HG02938 (cell line): ENCODE results near the gene GPRIN1.

Source experiments
- ATAC-seq: cut with Tn5 transposase; IDR thresholded peaks from one replicate; pipeline ENCODE4 v1.9.1; 2021; ENCODE audit warnings: mild to moderate bottlenecking, moderate library complexity; ENCODE audit not compliant: unreplicated experiment

Gene GPRIN1

DNA sequence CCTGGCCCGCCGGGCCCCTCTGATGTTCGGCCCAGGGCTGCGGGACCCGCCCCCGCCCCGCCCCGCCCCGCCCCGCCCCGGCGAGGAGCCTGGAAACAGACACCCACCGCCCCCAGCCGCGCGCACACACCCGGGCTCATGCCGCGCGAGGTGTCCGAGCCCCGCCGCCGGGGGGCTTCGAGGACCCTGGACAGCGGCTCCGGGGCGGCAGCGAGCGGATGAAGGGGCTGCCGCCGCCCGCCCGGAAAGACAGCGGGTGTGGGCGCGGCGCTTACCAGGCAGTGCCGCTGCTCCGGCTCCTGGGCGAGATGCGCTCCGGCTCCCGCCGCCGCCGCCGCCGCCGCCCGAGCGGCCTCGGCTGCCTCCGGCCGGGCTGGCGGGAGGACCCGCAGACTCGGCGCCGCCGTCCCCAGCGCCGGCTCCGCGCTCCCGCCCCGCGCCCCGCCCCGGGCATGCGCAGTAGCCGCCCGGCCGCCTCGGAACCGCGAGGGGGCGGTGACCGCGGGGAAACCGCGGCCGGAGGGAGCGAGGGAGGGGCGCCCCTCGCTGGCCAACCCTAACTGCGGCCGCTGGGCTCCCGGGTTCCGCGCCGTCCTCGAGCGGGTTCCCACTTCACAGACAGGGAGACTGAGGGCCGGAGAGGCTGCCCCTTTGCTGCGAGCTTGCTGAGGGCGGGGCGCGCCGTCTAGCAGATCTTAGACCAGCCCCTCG is at the start of gene GPRIN1:
GPRIN1 (minus strand) TSS at position 433 of the 711 bp plus-strand sequence. CDS start 10,322 bp downstream, outside the sequence.
- peak; percentile 60 for ATAC-seq

DNA sequence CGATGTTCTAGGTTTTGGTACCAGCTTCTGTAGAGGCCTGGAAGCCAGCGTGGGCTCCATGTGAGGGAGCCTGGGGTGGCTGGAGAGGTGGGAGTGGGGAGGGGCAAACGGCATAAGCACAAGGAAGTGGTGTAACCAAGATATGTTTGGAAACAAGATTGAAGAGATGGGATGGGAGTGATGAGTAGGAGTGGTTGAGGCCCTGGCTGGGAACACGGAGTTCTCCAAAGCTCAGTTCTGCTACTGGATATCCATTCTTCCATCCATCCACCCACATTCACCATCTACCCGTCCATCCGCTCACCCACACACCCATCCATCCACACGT is 49.5 kb upstream of the GPRIN1 start:
- ATAC-seq = no peak

DNA sequence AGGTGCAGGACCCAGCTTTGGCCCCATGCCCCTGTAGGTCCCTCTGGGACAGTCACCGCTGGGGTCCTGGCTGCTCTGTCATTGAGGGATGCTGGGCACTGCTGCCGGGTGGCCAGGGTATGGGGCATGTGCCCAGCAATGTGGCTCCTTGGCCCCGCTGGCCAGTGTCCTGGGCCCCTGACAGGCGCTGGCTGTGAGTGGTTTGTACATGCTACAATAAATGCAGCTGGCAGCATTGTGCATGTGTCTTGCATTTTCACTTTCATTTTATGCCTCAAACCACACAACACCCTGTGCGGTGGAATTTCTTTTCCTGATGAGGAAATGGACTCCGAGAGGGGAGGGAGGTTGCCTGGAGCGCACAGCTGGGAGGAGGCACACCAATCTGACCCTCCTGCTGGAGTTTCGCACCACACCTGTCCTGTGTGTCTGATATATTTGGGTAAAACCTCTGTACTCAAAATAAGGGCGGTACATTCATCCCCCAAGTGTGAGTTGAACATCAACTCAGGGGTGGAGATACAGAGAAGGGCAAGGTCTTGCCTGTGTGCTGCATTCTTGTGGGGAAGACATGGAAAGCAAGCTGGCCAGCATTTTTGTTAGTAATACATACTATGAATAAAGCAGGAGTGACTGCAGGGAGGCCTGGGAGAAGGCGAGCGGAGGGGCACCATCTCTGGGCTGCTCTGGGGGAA is 49.0 kb upstream of the GPRIN1 start:
- no peak for ATAC-seq

DNA sequence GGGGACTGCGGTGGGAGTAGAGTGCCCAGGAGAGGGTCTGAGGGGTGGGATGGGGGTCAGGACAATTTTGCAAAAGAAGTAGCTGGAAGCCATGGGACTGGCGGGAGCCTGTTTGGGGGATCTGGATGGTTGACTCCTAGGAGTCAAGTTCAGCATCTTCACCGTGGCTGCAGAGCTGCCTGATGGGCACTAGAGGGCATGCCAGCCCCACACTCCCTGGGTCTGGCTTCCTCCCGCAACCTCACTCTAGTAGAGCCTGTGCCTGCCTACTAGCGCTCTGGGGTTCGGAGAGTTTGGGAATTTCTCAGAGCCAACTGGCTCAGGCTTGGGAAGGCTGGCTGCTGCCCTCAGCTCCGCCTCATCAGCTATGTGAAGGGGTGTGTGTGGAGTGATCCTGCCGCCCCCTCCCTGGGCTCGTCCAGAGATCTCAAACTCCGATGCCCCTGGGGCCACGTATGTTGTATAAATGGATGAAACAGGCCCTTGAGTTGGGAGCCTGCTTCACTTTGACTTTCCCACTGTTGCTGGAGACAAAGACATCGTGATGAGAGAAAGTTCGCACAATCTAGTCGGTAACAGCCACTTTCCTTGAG is 48.1 kb upstream of the GPRIN1 start:
- peak; percentile 41 for ATAC-seq

DNA sequence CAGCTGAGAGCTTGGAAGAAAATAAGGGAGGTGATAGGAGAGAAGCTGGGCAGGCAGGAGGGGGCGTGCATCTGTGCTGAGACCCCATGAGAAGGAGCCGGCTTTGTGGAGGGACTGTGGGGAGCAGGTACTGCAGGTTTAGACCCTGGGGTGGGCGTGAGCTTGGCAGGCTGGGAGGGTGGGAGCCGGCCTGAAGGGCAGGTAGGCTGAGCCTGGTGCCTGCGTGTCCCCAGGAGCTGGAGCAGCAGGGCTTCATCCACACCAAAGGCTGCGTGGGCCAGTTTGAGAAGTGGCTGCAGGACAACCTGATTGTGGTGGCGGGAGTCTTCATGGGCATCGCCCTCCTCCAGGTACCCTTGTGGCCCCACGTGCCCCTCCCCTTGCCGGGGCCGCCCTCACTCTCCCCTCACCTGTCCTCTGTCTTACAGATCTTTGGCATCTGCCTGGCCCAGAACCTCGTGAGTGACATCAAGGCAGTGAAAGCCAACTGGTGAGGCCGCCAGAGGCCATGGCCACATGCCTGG is 46.6 kb upstream of the GPRIN1 start:
- no peak for ATAC-seq

DNA sequence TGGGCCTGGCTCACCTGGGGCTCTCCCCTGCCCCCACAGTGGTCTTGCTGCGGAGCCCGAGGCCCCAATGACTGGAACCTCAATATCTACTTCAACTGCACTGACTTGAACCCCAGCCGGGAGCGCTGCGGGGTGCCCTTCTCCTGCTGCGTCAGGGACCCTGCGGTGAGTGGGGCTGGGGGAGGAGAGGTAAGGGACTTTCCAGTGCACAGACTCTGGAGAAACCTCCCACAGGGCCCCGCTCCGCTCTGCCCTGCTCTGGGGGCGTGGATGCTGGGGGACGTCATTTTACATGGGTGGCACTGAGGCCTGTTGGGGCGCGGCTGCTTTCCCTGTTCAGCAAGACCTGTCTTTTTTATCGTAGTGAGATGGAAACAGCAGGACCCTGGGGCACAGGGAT is 44.9 kb upstream of the GPRIN1 start:
- no peak for ATAC-seq

DNA sequence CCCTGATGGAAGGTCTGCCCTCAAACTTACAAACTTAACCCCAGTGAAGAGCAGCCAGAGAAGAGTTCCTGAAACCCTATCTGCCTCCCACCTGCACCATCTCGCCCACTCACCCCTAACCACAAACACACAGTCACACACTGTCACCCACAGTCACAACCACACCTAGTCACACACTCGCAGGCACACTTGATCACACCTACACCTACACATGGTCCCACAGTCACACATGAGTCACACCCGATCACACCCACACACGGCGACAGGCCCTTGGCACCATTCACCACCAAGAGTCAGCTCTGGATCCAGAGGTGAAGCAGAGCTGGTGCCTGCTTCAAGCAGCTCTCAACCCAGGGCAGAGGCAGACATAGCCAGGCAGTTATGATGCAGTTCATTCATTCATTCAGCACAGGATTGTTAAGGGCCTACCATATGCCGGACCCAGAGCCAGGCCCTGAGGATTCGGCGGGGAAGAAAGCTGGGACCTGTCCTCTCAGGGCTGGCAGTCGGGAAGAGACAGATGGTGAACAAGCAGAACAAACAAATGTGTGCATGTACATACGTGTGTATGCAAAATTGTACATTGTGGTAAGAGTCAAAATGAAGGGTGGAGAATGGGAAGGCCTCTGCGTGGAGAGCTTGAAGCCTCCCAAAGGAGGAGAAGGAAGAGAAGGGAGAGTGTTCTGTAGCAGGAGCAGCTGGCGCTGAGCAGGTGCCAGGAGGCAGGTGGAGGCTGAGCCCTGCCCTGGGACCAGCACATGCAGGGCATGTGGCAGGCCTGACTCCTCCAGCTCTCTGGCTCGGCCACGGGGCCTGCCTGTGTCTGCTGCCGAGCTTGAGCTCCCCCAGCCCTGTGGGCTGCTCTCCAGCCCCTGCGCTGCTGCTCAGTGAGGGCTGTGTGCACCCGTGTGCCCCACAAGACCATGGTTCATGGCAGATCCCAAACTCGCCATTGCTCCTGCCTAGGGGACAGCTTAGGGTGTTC is 43.7 kb upstream of the GPRIN1 start:
- no peak for ATAC-seq

DNA sequence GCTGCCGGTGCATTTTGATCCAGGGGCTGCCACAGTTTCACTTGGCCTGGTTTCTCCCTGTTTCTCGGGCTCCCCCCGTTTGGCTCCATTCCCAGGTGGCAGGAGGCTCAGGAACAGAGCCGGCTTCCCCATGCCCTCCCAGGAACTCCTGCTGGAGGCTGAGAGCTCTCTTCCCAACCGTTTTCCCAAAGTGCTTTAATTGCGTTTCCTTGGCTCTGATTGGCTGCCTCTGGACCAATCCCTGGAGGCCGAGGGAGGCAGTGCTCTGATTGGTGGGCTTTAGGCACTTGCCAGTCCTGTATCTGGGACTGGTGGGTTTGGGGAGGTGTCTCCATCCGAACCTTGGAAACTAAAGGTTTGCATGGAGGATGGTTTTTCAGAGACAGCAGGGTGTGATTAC is 42.2 kb upstream of the GPRIN1 start:
- ATAC-seq = no peak

DNA sequence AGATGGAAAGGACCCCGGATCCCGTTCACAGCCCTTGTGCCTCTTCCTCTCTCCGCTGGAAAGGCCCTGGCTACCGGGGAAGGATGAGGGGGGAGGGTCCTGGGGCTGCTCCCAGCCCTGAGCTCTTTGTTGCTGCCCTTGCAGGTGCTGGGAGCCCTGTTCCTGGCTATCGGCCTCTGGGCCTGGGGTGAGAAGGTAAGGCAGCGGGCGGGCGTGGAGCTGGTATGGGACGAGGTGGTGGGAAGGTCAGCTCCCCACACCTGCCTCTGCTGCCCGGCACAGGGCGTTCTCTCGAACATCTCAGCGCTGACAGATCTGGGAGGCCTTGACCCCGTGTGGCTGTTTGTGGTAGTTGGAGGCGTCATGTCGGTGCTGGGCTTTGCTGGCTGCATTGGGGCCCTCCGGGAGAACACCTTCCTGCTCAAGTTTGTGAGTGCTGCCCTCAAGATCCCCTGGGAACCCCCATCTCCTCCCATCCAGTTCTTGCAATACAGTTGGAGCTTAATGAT is 41.6 kb upstream of the GPRIN1 start:
- no peak for ATAC-seq

DNA sequence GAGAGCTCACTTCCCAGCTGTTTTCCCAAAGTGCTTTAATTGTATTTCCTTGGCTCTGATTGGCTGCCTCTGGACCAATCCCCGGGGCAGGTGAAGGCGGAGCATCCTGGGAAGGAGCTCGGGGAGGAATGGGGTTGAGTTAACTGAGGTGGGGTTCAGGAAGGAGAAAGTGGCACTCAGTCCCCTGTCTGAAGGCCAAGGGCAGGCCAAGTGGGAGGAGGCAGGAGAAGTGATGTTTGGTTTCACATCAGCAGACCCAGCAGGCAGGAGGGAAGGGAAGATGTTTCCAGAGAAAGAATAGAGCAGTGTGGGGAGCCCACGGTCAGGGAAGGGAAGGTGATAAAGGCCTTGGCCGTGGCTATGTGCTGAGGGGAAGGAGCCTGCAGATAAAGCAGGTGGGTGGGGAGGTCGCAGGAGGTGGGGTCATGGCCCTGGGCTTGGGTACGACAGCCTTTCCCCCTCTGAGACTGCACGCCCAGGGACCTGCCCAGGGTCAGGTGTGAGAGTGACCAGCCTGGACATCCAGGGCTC is 40.5 kb upstream of the GPRIN1 start:
- ATAC-seq = no peak

DNA sequence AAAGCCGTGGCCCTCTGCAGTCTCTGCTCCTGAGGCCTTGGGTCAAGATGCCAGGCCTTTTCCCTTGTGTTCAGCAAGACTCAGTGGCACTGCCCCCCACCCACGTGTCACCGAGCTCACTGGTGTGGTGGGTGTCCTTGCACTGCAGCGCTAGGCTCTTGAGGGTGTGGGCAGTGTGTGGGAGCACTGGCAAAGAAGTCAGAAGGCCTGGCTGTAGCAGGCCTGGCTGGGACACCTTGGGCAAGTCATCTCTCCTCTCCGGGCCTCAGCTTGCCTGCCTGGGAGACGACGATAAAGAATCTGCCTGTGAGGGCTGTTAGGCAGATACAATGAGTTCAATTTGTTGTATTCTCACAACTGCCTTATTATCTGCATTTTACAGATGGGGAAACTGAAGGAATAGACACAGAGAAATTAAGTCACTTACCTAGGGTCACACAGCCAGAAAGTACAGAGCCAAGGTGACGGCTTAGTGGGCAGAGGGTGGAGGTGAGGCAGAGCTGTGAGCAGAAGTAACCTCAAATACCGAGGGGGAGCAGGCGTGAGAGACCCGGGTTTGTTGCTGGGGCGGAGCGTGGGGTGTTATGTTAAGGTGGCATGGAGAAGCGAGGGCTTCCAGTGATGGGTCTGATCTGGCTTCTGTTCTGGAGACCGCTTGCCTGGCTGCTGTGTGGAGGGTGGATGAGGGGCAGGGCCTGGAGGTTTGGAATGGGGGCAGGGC is 38.7 kb upstream of the GPRIN1 start:
- no peak for ATAC-seq

DNA sequence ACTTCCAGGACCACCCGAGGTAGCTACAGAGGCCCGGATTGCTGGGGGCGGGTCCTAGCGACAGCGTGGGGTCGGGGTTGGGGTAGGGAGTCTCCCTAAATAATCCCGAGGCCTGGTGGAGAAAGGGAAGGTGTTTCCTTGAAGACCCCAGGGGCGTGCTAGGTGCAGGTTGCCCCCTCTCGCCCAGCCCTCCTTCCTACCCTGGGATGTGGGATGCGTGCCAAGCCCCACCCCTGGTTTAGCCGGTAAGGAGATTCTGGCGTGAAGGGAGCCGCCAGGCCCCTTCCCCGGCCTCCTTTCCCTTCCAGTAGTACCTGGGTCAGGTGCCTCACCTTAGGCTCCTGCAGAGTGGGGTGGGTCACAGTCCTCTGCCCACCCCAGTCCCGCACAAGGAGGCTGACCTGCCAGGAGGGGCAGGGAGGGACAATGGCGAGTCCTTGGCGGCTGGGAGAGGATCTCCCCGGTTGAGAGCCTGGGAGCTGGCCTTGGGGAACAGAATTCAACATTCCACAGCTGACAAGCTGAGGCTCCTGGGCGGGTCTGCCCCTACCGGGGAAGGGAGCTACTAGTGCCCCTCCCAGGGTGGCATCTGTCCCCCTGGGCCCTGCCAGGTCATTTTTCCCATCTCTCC is 38.0 kb upstream of the GPRIN1 start:
- no peak for ATAC-seq

DNA sequence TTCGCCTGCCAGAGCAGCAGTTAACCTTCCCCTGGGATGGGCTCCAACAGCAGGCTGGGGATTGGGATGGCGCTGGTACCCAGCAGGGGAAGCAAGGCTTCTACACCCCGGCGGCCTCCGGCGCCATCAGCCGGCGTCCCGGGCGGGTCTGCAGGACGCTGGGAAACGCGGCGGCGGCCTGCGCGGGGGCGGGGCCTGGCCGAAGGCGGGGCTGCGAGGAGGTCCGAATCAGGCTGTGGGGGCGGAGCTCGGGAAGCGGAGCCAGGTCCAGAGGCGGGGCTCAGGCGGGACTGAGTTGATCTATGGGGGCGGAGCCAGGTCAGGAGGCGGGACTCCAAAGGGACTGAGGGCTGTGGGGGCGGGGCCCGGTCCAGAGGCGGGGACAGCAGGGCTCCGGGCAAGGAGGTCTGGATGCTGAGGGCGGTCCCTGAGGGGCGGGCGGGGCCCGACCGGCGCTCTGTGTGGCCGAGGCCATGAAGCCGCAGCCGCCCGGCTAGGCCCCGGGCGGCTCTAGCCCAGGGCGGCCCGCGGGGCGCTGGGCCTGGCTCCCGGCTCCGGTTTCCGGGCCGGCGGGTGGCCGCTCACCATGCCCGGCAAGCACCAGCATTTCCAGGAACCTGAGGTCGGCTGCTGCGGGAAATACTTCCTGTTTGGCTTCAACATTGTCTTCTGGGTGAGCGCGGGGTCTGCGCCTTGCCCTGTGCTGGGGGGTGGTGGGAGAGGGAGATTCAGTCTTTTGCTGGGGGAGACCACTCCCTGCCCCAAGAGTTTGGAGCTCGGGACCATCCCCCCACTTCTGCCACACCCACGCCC is 37.3 kb upstream of the GPRIN1 start, which contains the start of gene TSPAN17:
TSPAN17 (plus strand) TSS at position 455 of the 813 bp plus-strand sequence; CDS start at position 587, 132 bp downstream.
- ATAC-seq = peak; percentile 93

DNA sequence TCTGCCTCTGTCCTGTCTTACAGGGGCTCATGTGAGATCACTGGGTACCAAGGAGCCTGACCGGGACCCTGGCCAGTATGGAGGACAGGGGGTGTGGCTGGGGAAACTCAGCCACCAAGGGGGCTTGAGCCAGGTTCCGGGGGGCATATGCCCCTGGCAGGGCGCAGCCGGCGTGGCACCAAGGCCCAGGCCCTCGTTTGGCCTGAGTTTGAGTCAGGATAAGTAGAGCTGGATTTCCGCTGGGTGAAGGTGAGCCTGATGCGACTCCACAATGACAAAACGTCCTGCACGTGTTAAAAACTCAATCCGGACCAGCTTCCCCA is 36.7 kb upstream of the GPRIN1 start:
- ATAC-seq = no peak

DNA sequence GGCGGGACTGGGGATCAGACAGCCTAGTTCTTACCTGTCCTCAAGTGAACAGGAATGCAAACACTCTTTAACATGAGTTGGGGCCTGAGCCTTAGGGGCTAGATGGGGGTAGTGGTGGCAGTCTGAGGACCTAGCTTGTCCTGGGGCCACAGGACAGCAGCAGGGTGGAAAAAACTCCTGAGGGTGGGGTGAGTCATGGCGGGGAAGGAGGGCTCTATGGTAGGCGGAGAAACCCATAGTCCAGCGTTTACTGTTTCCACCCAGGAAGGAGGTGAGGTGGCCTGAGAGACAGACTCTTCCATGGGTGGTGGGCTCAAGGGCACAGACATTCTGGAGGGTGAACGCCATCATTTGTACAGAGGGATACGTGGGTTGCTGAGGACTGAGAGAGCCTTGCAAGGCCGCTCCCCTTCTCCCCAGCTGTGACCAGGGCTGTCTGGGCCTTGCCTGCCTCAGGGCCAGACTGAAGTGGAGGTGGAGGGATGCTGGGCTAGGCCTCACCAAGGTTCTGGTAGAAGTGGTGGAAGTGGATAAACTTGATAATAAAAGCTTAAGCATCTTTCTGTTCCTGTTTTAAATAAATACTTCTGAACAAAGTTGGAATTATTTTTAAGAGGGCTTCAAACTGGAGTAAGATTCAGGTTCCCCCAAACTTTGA is 36.2 kb upstream of the GPRIN1 start:
- no peak for ATAC-seq

DNA sequence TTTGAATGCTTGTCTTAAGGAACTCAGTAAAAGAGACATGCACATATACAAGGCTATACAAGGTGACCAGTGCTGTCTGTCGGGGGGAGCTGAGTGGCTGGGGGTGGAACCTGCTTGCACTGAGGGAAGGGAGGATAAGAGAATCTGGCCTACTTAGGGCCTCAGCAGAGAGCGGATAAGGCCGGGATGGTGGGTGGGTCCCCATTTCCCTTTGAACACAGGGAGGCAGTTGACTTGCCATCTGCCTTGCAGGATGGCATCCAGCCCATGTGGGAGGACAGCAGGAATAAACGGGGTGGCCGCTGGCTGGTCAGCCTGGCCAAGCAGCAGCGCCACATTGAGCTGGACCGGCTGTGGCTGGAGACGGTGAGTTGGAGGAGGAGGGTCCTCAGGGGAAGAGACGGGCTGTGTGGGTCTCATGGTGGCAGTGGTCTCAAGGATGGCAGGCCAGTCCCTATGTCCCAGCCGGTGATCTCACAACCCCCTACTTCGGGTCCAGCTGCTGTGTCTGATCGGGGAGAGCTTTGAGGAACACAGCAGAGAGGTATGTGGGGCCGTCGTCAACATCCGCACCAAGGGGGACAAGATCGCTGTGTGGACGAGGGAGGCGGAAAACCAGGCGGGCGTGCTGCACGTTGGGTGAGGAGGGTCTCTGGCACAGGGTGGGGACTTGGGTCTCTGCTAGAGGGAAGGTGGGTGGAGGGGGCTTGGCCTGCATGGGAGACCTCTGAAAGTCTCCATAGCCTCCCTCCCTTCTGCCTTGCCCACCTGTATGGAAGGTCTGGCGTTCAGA is 35.1 kb upstream of the GPRIN1 start:
- ATAC-seq = no peak

DNA sequence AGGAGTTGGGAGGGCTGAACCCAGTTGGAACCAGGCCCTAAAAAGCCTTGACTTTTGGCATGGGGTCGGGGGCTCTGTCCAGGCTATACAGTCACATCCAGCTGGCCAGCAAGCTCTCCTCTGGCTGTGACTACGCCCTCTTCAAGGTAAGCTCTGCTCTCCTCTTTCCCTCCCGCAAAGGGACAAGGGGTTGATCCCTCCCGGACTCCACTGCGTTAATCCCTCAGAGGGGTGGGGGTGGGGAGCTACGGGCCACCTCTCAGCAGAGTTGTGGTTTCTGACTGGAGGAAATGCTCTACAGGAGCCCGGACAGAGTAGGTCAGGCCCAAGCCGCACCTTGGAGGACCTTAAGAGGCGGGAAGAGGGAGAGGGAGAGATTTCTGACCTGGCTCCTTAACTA is 34.3 kb upstream of the GPRIN1 start:
- no peak for ATAC-seq
